Progenitor cell of endocrine pancreas (in vitro differentiated cells): ENCODE data around the gene ANGPTL5. TPM values are rescaled to one million over a fixed set of nuclear protein-coding genes. Genes with fewer than 3 reads are reported as not detected.

ENCODE experiments used
- DNase-seq: peaks from one replicate; pipeline ENCODE4 v3.0.0; 2021; ENCODE audit warnings: low spot score; ENCODE audit not compliant: unreplicated experiment
- H3K27ac Mint-ChIP-seq: 2 replicates; pipeline ENCODE4 v1.8.0; 2021; ENCODE audit warnings: mild to moderate bottlenecking, moderate library complexity, mixed read lengths
- H3K27me3 Mint-ChIP-seq: 2 replicates; pipeline ENCODE4 v1.8.0; 2021; ENCODE audit warnings: mixed read lengths
- H3K36me3 Mint-ChIP-seq: 2 replicates; pipeline ENCODE4 v1.8.0; 2022; ENCODE audit warnings: mixed read lengths; ENCODE audit not compliant: insufficient read depth
- H3K4me1 Mint-ChIP-seq: 2 replicates; pipeline ENCODE4 v1.8.0; 2021; ENCODE audit warnings: low read depth, mixed read lengths
- H3K4me3 Mint-ChIP-seq: 2 replicates; pipeline ENCODE4 v1.8.0; 2021; ENCODE audit warnings: low read depth, mild to moderate bottlenecking, moderate library complexity, mixed read lengths
- H3K9me3 Mint-ChIP-seq: 2 replicates; pipeline ENCODE4 v1.8.0; 2021; ENCODE audit warnings: low read depth, mixed read lengths
- CTCF ChIP-seq: fragments of 200-600 bp; sonication (generic); IDR thresholded peaks from one replicate; pipeline ENCODE4 v1.5.0; 2021; ENCODE audit warnings: antibody characterized with exemption, mild to moderate bottlenecking; ENCODE audit not compliant: unreplicated experiment
- total RNA-seq: library from RNA; stranded (reverse); gene quantifications from 2 replicates; pipeline ENCODE4 v1.2.1, GENCODE V29; 2021

The ANGPTL5 gene
- total RNA-seq, 1 donor from 2014 or later, result not detected

- no peak overlapping the region for H3K4me3 Mint-ChIP-seq
- H3K27ac Mint-ChIP-seq, result no peak overlapping the region
- peaks cover 1% of the 10 kb centered on the region for H3K4me1 Mint-ChIP-seq
- no peak for TF ChIP-seq CTCF
- no peaks in the 10 kb centered on the region for H3K36me3 Mint-ChIP-seq
- no peaks in the 10 kb centered on the region for H3K27me3 Mint-ChIP-seq
- no peak for DNase-seq
- no peaks in the 10 kb centered on the region for H3K9me3 Mint-ChIP-seq
Observed at GRCh38 chr11:101945448-101945847, 29.1 kb upstream of the ANGPTL5 start.

- no peaks in the 10 kb centered on the region for H3K36me3 Mint-ChIP-seq
- H3K27ac Mint-ChIP-seq, result no peak overlapping the region
- DNase-seq, result no peak
Observed at GRCh38 chr11:101944923-101945322, 28.6 kb upstream of the ANGPTL5 start.

DNA sequence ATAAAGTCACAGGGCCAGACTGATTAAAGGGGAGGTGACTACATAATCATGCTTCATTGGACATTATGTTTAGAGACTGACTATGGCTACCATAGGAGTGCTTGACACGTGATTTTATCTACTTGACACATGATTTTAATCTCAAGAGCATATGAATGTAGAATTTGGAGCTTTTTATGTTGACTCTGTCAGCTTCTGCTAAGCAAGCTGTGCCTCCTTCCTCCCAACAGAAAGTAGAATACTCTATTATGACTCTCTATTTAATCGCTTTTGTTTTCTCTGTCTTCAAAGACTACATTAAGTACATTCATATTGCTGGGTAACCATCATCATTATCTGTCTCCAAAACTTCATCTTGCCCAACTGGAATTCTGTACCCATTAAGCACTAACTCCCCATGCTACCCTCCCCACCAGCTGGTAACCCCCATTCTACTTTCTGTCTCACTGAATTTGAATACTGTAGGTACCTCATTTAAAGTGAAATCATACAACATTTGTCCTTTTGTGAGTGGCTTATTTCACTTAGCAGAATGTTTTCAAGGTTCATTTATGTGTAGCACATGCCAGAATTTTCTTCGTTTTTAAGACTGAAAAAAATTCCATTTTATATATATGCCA, 24.7 kb upstream of the ANGPTL5 start:
- TF ChIP-seq CTCF, result no peak
- Mint-ChIP-seq H3K4me1 (peaks cover 1% of the 10 kb centered on the region), H3K9me3 (no peaks in the 10 kb centered on the region), H3K27ac (no peak overlapping the region), H3K4me3 (no peak overlapping the region), H3K27me3 (no peaks in the 10 kb centered on the region), H3K36me3 (no peaks in the 10 kb centered on the region)
- no peak for DNase-seq

More at GRCh38 chr11:101944923-101945322, 28.6 kb upstream of the ANGPTL5 start:
- no peak overlapping the region for H3K4me3 Mint-ChIP-seq
- H3K4me1 Mint-ChIP-seq, result peaks cover 1% of the 10 kb centered on the region
- H3K9me3 Mint-ChIP-seq, result no peaks in the 10 kb centered on the region
- no peak for TF ChIP-seq CTCF
- no peaks in the 10 kb centered on the region for H3K27me3 Mint-ChIP-seq

DNA sequence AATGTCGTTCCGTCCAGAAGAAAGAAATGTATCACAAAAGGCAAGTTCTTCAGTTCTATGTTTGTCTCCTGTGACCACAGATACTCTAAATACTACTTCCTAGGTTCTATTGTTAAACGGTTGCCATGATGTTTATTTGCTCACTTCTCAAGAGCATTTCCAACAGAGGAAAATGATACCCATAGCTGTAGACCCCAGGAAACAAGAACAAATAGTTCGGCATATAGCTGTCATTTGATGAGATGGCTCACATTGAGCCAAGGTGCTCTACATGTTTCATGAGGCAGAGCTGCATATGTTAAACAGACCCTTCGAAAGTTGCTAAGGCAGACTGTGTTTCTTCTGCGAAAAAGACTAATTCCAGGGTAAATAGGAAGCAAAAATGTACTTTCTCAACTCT, 15.4 kb upstream of the ANGPTL5 start:
- no peak for TF ChIP-seq CTCF
- Mint-ChIP-seq H3K27ac (no peak overlapping the region), H3K27me3 (no peaks in the 10 kb centered on the region), H3K4me1 (no peaks in the 10 kb centered on the region), H3K4me3 (no peak overlapping the region), H3K9me3 (no peaks in the 10 kb centered on the region), H3K36me3 (no peaks in the 10 kb centered on the region)
- no peak for DNase-seq

GRCh38 chr11:101929294-101929915, 13.1 kb upstream of the ANGPTL5 start:
- TF ChIP-seq CTCF, result no peak
- no peak overlapping the region for H3K27ac Mint-ChIP-seq
- H3K9me3 Mint-ChIP-seq, result peaks cover 3% of the 10 kb centered on the region
- no peaks in the 10 kb centered on the region for H3K27me3 Mint-ChIP-seq
- no peaks in the 10 kb centered on the region for H3K4me1 Mint-ChIP-seq
- H3K4me3 Mint-ChIP-seq, result no peak overlapping the region
- H3K36me3 Mint-ChIP-seq, result no peaks in the 10 kb centered on the region
- no peak for DNase-seq
